Stomach smooth muscle (tissue), 2 donors: ENCODE data around the gene PDXK.

Experiments used
- H3K27ac ChIP-seq: one replicate; pipeline ENCODE4 v1.7.0; 2013; ENCODE audit warnings: mild to moderate bottlenecking, low read length, inconsistent platforms
- H3K27me3 ChIP-seq, 2 donors: one replicate each; pipeline ENCODE4 v1.7.0; 2013; ENCODE audit warnings: low read length in 2 of 2; ENCODE audit not compliant: insufficient read depth in 2 of 2, control insufficient read depth in 1 of 2
- H3K36me3 ChIP-seq, 2 donors: one replicate each; pipeline ENCODE4 v1.7.0; 2013; ENCODE audit warnings: low read length in 2 of 2; ENCODE audit not compliant: control insufficient read depth in 2 of 2, insufficient read depth in 2 of 2
- H3K4me1 ChIP-seq: one replicate; pipeline ENCODE4 v1.7.0; 2013; ENCODE audit warnings: low read length; ENCODE audit not compliant: control insufficient read depth, insufficient read depth
- H3K4me3 ChIP-seq, 2 donors: one replicate each; pipeline ENCODE4 v1.7.0; 2013; ENCODE audit warnings: low read length in 2 of 2
- H3K9ac ChIP-seq, 2 donors: one replicate each; pipeline ENCODE4 v1.7.0; 2013; ENCODE audit warnings: low read length in 2 of 2, mild to moderate bottlenecking in 1 of 2
- H3K9me3 ChIP-seq, 2 donors: one replicate each; pipeline ENCODE4 v1.7.0; 2013; ENCODE audit warnings: low read length in 2 of 2; ENCODE audit not compliant: control insufficient read depth in 2 of 2
- donor health status: healthy.
- donor health status: Pancreatic carcinoma.

PDXK gene

DNA sequence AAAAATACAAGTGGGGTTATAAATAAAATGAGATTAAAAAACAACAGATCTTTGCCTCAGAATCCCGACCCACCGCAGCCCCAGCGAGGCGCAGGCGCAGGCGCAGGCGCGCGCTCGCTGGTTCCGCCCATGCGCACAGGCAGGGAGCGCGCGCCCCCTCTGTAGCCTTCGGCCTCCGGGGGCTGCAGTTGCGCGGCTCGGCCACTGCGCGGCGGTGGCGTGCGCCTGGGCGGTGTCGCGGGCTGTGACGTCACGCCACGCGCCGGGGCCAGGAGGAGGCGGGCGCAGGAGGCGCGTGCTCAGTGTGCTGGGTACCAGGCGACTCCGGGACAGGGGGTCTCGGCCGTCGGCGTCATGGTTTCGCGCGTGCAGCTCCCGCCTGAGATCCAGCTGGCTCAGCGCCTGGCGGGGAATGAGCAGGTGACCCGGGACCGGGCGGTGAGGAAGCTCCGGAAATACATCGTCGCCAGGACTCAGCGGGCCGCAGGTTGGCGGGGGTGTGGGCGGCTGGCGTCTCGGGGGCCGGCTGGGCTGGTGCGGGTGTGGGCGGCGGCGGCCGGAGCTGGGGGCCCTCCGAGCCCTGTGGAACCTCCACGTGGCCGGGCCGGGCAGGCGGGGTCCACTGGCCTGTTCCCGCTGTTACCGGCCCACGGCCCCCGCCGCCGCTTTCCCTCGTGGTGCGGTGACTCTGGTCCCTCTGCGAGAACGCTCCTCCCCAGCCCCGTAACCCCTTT lies 70.5 kb downstream of the PDXK start, which contains the start of gene RRP1:
Gene RRP1, plus strand, starts transcription at position 302 of the 734 bp plus-strand sequence. Its CDS starts 53 bp downstream, at position 355.
- Histone ChIP-seq H3K27ac (peak within 1 kb of the TSS; percentile 46), H3K4me1 (peaks cover 15% of the 10 kb centered on the region), H3K27me3 (no peaks in the 10 kb centered on the region), H3K36me3 (peaks cover 23 to 26% of the 10 kb centered on the region in 2 donors), H3K9me3 (no peaks in the 10 kb centered on the region), H3K4me3 (peak within 1 kb of the TSS; percentile 65 to 87), H3K9ac (peak within 1 kb of the TSS; percentile 57 to 73)

DNA sequence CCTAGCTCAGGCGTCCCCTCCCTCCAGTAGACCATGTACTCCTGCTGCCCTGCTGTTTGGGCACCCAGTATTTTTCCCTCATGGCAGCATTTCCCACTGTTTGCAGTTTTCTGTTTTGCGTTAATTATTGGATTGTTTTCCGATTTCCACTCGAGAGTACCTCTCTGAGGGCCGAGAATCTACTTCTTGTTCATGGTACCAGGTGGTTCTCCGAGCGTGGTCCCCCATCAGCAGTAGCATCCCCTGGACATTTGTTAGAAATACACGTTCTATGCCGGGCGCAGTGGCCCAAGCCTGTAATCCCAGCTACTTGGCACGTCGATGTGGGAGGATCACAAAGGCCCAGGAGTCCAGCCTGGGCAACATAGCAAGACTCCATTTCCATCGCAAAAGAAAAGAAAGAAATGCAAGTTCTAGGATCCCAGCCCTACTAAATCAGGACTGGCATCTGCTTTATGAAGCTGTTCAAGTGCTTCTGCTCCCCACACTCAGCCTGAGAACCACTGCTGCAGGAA lies 71.1 kb downstream of the PDXK start:
- Histone ChIP-seq H3K9me3 (no peaks in the 10 kb centered on the region), H3K4me3 (peak overlapping the region; percentile 63 to 87), H3K4me1 (peaks cover 15% of the 10 kb centered on the region), H3K9ac (peak overlapping the region; percentile 47 to 73), H3K27me3 (no peaks in the 10 kb centered on the region), H3K27ac (no peak overlapping the region), H3K36me3 (peaks cover 23 to 31% of the 10 kb centered on the region in 2 donors)

DNA sequence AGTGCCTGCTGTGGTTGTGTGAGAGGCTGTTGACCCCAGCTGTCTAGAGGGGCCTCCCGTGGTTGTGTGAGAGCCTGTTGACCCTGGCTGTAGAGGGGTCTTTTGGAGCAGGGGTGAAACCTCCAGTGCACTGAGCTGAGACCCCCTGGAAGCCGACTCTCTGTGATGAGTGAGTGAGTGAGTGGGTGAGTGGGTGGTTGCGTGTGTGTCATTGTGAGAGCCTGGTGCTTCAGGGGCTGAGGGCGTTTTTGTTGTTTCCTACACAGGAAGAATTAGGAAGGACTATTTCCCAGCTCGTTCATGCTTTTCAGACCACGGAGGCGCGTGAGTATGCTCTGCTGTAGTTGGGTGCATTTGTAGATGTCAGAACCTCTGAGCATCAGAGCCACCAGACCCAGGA lies 73.5 kb downstream of the PDXK start:
- H3K27me3 ChIP-seq, result no peaks in the 10 kb centered on the region
- no peak overlapping the region for H3K27ac ChIP-seq
- no peak overlapping the region for H3K4me3 ChIP-seq
- H3K4me1 ChIP-seq, result peaks cover 15% of the 10 kb centered on the region
- peaks cover 44 to 48% of the 10 kb centered on the region in 2 donors for H3K36me3 ChIP-seq
- H3K9me3 ChIP-seq, result no peaks in the 10 kb centered on the region
- no peak overlapping the region for H3K9ac ChIP-seq

DNA sequence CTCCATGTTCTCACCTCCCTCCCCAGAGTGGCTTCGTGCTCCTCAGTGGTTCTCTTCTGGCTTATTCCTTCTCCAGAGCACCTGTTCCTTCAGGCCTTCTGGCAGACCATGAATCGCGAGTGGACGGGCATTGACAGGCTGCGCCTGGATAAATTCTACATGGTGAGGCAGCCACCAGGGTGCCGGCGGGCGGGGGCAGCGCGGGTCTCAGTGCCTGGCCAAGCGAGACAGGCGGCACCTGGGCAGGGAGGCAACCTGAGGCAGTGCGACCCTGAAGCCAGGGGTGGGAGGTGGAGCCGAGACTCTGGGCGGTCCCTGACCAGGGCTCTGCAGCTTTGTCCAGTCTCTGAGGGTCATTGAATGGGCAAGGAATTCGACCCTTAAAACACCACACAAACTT lies 74.3 kb downstream of the PDXK start:
- Histone ChIP-seq H3K27me3 (no peaks in the 10 kb centered on the region), H3K9ac (no peak overlapping the region), H3K9me3 (no peaks in the 10 kb centered on the region), H3K36me3 (peaks cover 53 to 56% of the 10 kb centered on the region in 2 donors), H3K4me1 (peaks cover 15% of the 10 kb centered on the region), H3K27ac (no peak overlapping the region), H3K4me3 (no peak overlapping the region)

DNA sequence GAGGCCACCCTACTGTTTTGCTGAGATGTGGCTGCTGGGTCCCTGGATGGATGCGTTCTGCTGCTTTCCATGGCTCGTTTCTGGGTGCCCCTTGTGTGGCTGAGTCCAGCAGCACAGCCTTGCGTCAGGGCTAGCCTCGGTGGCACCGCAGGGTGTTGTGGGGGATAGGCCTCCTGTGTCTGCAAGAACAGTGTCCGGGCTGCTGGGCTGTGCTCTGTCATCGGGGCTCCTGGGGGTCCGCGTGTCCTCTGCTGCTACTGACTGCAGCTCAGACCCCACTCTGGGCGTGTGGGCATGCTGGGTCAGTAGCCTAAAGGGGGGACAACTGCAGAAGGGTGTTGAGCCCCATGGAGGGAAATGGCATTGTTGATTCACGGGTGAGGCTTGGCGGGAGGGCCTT lies 75.4 kb downstream of the PDXK start:
- Histone ChIP-seq H3K4me3 (no peak overlapping the region), H3K27me3 (no peaks in the 10 kb centered on the region), H3K4me1 (peaks cover 13% of the 10 kb centered on the region), H3K36me3 (peaks cover 57 to 64% of the 10 kb centered on the region in 2 donors), H3K27ac (no peak overlapping the region), H3K9ac (no peak overlapping the region), H3K9me3 (no peaks in the 10 kb centered on the region)

DNA sequence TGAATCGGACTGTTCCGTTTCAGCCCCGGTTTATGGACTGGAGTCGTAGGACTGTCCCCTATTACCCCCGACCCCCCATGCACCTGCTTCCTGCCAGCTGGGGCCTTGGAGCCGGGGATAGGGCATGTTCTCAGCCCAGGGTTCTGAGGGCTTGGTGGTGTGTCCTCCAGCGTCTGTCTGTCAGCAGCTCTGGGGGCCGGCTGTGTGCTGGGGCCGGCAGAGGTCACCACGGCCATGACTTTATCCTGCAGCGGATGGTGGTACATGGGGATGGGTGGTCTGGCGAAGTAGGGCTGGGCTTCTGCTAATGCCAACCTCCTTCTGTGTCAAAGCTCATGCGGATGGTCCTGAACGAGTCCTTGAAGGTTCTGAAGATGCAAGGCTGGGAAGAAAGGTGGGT lies 75.9 kb downstream of the PDXK start:
- H3K9me3 ChIP-seq, result no peaks in the 10 kb centered on the region
- peaks cover 57 to 69% of the 10 kb centered on the region in 2 donors for H3K36me3 ChIP-seq

DNA sequence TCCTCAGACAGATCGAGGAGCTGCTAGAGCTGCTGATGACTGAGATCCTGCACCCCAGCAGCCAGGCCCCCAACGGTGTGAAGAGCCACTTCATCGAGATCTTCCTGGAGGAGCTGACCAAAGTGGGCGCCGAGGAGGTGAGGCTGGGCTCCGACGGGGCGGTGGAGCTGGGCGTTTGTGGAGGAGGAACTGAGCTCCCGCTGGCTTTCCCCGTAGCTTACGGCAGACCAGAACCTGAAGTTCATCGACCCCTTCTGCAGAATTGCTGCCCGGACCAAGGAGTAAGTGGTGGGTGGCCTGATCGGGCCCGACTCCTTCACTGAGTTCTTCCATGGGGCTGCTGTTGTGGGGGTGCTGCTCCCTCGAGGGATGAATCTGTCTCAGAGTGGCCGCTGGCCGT lies 78.5 kb downstream of the PDXK start:
- Histone ChIP-seq H3K36me3 (peaks cover 68 to 75% of the 10 kb centered on the region in 2 donors), H3K9ac (no peak overlapping the region), H3K27me3 (no peaks in the 10 kb centered on the region), H3K4me3 (no peak overlapping the region), H3K4me1 (no peaks in the 10 kb centered on the region), H3K9me3 (no peaks in the 10 kb centered on the region), H3K27ac (no peak overlapping the region)

More for the DNA sequence above, 75.9 kb downstream of the PDXK start:
- no peak overlapping the region for H3K27ac ChIP-seq
- no peak overlapping the region for H3K9ac ChIP-seq
- H3K4me3 ChIP-seq, result no peak overlapping the region
- H3K27me3 ChIP-seq, result no peaks in the 10 kb centered on the region
- H3K4me1 ChIP-seq, result peaks cover 11% of the 10 kb centered on the region

DNA sequence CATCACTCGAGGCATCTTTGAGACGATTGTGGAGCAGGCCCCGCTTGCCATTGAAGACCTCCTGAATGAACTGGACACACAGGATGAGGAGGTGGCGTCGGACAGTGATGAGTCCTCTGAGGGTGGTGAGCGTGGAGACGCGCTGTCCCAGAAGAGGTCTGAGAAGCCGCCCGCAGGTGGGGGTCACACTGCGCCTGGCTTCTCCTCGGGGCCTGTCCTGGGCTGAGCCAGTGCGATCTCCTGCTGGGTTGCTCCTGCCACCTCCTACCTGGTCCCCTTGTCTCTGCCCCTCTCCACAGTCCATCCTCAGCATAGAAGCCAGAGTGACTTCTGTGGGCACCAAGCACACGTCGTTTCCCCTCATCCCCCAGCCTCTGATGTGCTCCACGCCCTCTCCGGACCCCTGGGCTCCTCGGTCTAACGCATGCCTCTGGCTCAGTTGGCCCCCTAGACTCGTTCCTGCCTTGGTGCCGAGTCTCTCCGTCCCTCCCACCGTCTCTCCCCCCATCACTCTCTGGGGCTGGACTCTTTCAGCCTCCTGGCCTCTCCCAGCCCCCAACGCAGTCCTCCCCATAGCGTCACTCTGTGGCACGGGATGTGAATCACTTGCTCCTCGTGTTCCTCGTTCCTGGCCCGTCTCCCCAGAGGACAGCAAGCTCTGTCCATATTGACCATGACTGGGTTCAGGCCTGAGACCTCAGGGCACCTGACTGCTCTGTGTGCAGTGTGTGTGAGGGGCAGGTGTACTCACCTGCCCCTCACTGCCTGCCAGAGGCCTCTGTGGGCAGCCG lies 79.2 kb downstream of the PDXK start:
- Histone ChIP-seq H3K9me3 (no peaks in the 10 kb centered on the region), H3K4me3 (no peak overlapping the region), H3K9ac (no peak overlapping the region), H3K36me3 (peaks cover 61 to 74% of the 10 kb centered on the region in 2 donors), H3K27ac (no peak overlapping the region), H3K4me1 (no peaks in the 10 kb centered on the region), H3K27me3 (no peaks in the 10 kb centered on the region)

DNA sequence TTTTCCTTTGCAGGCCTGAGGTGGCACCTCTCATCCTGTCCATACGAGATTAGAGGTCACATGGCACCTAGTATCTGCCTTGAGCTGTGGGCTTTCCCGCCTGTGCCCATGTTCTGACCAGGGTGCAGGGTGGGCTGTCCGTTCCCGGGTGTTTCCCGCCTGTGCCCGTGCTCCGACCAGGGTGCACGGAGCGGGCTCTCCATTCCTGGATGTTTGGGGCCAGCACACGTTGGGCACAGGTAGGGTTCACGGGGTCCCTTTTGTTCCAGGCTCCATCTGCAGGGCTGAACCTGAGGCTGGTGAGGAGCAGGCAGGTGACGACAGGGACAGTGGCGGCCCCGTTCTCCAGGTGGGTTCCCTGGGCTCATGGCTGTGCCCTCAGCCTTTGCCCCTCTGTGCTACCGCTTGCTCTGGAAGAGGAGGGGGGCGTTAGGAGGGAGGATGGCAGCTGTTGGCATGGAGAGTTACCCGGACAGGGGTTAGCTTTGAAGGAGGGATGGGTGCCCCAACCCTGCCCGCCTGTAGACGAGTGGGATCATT lies 80.4 kb downstream of the PDXK start:
- Histone ChIP-seq H3K9ac (no peak overlapping the region), H3K4me3 (no peak overlapping the region), H3K36me3 (peaks cover 50 to 68% of the 10 kb centered on the region in 2 donors), H3K27me3 (no peaks in the 10 kb centered on the region), H3K4me1 (no peaks in the 10 kb centered on the region), H3K27ac (no peak overlapping the region), H3K9me3 (no peaks in the 10 kb centered on the region)

DNA sequence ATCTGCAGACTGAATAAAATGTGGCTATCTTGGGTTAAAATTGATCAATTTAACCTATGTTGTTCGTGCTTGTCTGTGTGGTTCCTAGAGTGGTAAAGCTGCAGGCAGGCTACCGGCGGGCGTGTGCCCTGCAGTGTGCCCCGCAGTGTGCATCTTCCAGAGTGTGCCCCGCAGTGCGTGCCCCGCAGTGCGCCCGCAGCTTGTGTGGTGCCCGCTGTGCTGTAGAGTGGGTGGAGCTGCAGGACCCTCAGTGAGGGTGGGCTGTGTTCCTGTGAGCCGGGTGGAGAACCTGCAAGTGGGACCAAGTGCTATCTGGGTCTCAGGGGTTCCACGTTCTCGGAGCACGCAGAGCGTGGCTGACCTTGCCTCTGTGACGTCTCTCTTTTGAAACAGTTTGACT lies 81.2 kb downstream of the PDXK start:
- H3K4me3 ChIP-seq, result no peak overlapping the region
- no peaks in the 10 kb centered on the region for H3K4me1 ChIP-seq
- no peaks in the 10 kb centered on the region for H3K9me3 ChIP-seq
- H3K27me3 ChIP-seq, result no peaks in the 10 kb centered on the region
- no peak overlapping the region for H3K9ac ChIP-seq
- no peak overlapping the region for H3K27ac ChIP-seq
- H3K36me3 ChIP-seq, result peaks cover 50 to 62% of the 10 kb centered on the region in 2 donors
